T-cell (primary cell): ENCODE results near the gene P2RY11. TPM values are rescaled to one million over a fixed set of nuclear protein-coding genes. Genes with fewer than 3 reads are reported as not detected.

Experiments used
- ATAC-seq, 4 experiments: fragments of 200-7000 bp in 3 of 4; fragments of 150-1000 bp in 1 of 4; cut with Tn5 transposase; replicated peaks in 1 of 4; 1 replicate in 3 of 4; 2 replicates in 1 of 4; pipeline ENCODE4 v1.10.0; 2021; ENCODE audit warnings: moderate library complexity in 3 of 4, mild to moderate bottlenecking in 2 of 4, moderate number of reproducible peaks in 1 of 4
- CTCF ChIA-PET, 2 donors: fragments of 300-600 bp; sonication (Branson Sonifier 250); formaldehyde crosslinking; loops; one replicate each; lab custom pipeline; 2022; ENCODE audit warnings: antibody characterized with exemption in 2 of 2; lab: Charles Lee
- POLR2A ChIA-PET, 2 donors: fragments of 300-600 bp; sonication (Branson Sonifier 250); formaldehyde crosslinking; loops; one replicate each; lab custom pipeline; 2022; ENCODE audit warnings: antibody characterized with exemption in 2 of 2; lab: Charles Lee
- DNase-seq, 35 experiments: peaks; one replicate each; pipeline versions ENCODE4 v3.0.0 to v3.0.0-alpha.2; 2013 to 2023
- H3K27ac ChIP-seq: one replicate; pipeline ENCODE4 v1.5.1; 2013; ENCODE audit warnings: low read length
- H3K27me3 ChIP-seq, 2 experiments: replicated peaks in 1 of 2; 1 replicate in 1 of 2; 2 replicates in 1 of 2; pipeline versions ENCODE4 v1.6.1 to v1.7.0; 2013; ENCODE audit warnings: low read length in 1 of 2, mixed read lengths in 1 of 2; ENCODE audit not compliant: control insufficient read depth in 2 of 2, insufficient read depth in 2 of 2; ENCODE audit errors: extremely low read depth in 1 of 2
- H3K36me3 ChIP-seq, 2 donors: 1 replicate in 1 of 2; 2 replicates in 1 of 2; pipeline versions ENCODE4 v1.6.1 to v1.7.0; 2013; ENCODE audit warnings: low read length in 1 of 2; ENCODE audit not compliant: control insufficient read depth in 2 of 2, insufficient read depth in 1 of 2; ENCODE audit errors: extremely low read depth in 1 of 2
- H3K4me1 ChIP-seq, 2 experiments: 1 replicate in 1 of 2; 2 replicates in 1 of 2; pipeline versions ENCODE4 v1.6.1 to v1.7.0; 2013; ENCODE audit warnings: low read length in 2 of 2, mixed read lengths in 1 of 2; ENCODE audit not compliant: insufficient read depth in 2 of 2, control insufficient read depth in 1 of 2; ENCODE audit errors: extremely low read depth in 1 of 2
- H3K4me3 ChIP-seq, 2 donors: 1 replicate in 1 of 2; 2 replicates in 1 of 2; pipeline versions ENCODE4 v1.5.1 to v1.7.0; 2013; ENCODE audit warnings: mild to moderate bottlenecking in 2 of 2, low read length in 1 of 2, moderate library complexity in 1 of 2; ENCODE audit not compliant: control insufficient read depth in 1 of 2; ENCODE audit errors: extremely low read depth in 1 of 2
- H3K9me3 ChIP-seq: 2 replicates; pipeline ENCODE4 v1.7.0; 2013
- H3K27ac Mint-ChIP-seq, 2 donors: one replicate each; pipeline ENCODE4 v1.8.0; 2020 to 2021; ENCODE audit warnings: mild to moderate bottlenecking in 2 of 2, mixed read lengths in 2 of 2
- H3K27me3 Mint-ChIP-seq, 2 donors: one replicate each; pipeline ENCODE4 v1.8.0; 2021 to 2022; ENCODE audit warnings: mixed read lengths in 2 of 2
- H3K36me3 Mint-ChIP-seq: one replicate; pipeline ENCODE4 v1.8.0; 2021; ENCODE audit warnings: mixed read lengths
- H3K4me1 Mint-ChIP-seq, 3 donors: one replicate each; pipeline ENCODE4 v1.8.0; 2020 to 2022; ENCODE audit warnings: mixed read lengths in 3 of 3, mild to moderate bottlenecking in 1 of 3
- H3K4me3 Mint-ChIP-seq, 3 donors: one replicate each; pipeline ENCODE4 v1.8.0; 2020 to 2022; ENCODE audit warnings: mild to moderate bottlenecking in 3 of 3, mixed read lengths in 3 of 3, moderate library complexity in 3 of 3
- H3K9me3 Mint-ChIP-seq, 3 donors: one replicate each; pipeline ENCODE4 v1.8.0; 2020 to 2022; ENCODE audit warnings: mixed read lengths in 3 of 3
- WGBS: methylation state at CpG from one replicate; pipeline ENCODE4 v1.1.5; 2013; ENCODE audit warnings: missing lambda C conversion rate; ENCODE audit not compliant: insufficient coverage; 5-methylcytosine and 5-hydroxymethylcytosine counted together
- total RNA-seq, 35 experiments: library from RNA in 6 of 35; stranded (reverse) in 6 of 35; fragments of 120-200 nt in 1 of 35; gene quantifications; one replicate each; pipeline versions ENCODE4 v1.2.1 to v1.2.4 and lab custom pipeline; 2013 to 2026

P2RY11 gene
- total RNA-seq, 5 donors from 2014 or later (not counting 1 experiment from before 2014, with no cell fraction given): 58.8 to 75.2 (median 61.7) TPM

DNA sequence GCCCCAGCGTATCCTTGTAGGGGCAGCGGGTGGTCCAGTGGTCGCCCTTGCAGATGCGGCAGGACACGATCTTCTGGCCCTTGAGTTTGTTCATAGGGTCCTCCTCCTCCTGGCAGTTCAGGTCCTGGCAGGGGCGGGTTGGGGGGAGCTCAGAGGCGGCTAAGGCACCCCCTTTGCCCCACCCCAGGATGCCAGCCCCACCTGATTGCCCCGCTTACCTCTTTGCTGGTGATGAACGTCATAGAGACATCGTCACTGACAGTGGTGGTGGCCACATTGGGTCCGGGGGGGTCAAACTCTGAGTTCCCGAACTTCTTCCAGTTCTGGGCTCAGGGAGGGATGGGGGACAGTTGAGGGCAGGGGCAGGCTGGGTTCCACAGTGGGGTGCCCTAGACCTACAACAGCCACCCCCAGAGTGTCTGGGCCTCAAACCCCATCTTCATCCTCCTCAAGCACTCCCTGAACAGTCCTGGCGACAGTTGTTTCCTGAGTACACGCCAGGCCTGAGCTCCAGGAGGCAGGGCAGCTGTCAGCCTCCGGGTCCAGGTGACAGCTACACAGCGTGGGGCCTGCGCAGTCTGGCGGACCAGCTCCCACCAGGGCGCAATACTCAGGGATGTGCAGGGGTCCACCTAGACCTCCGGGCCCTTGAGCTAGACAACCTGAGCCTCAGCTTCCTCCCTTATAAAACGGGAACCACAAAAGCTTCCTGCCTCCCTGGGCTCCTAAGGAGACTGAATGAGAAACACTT lies 5.5 kb downstream of the P2RY11 start:
- H3K9me3 Mint-ChIP-seq: no peaks in the 10 kb centered on the region
- H3K36me3 Mint-ChIP-seq: peaks cover 23% of the 10 kb centered on the region
- Histone ChIP-seq H3K9me3 (no peaks in the 10 kb centered on the region), H3K27me3 (no peaks in the 10 kb centered on the region), H3K36me3 (peaks cover 20 to 51% of the 10 kb centered on the region in 2 donors), H3K27ac (no peak overlapping the region), H3K4me3 (no peak overlapping the region), H3K4me1 (peaks cover 12 to 79% of the 10 kb centered on the region in 2 experiments)
- no peaks in the 10 kb centered on the region for H3K27me3 Mint-ChIP-seq
- 91% methylated on average over 14 of the region's 21 CpGs for WGBS
- POLR2A ChIA-PET: no interaction called here
- CTCF ChIA-PET: interaction anchor here (0.6 to 2.1 kb wide), 5 partner anchors 9 to 142 kb away, joined by 3 to 5 read pairs (median 3); partner anchors contain the start of gene PPAN (in 1 of the 2)
- no peak for DNase-seq
- H3K4me3 Mint-ChIP-seq: peak overlapping the region in 1 of 3 donors; percentile 18
- H3K27ac Mint-ChIP-seq: peak overlapping the region in 1 of 2 donors; percentile 48
- no peak for ATAC-seq
- peaks cover 35 to 51% (median 44%) of the 10 kb centered on the region in 3 donors for H3K4me1 Mint-ChIP-seq

DNA sequence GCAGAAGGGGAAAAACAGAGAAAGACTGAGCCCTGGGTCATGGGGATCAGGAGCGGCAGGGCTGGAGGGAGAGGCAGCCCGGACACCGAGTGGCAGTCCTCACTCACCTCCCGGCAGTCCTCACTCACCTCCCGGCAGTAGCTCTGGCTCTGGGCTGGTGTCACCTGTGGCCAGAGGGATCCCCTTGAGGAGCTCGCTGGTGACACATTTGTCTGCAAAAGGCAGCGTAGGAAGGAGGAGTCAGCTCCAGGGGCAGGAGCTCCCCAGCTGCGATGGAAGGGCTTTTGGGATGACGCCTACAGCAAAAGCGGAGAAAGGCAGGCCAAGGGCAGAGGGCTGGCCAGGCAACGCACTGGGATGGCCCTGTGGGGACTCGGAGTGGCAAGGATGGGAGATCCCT lies 7.5 kb downstream of the P2RY11 start:
- H3K27me3 Mint-ChIP-seq: no peaks in the 10 kb centered on the region
- peaks cover 18 to 48% of the 10 kb centered on the region in 2 donors for H3K36me3 ChIP-seq
- CTCF ChIA-PET: interaction anchor here in 1 of 2 donors (0.7 kb wide), 1 partner anchor 15 kb away, joined by 3 read pairs; no protein-coding TSS in a partner anchor
- H3K27ac Mint-ChIP-seq: peak overlapping the region; percentile 87 to 92
- DNase-seq (no peak), ATAC-seq (no peak)
- H3K9me3 ChIP-seq: no peaks in the 10 kb centered on the region
- H3K4me3 Mint-ChIP-seq: peak overlapping the region; percentile 89 to 91 (median 90)
- H3K36me3 Mint-ChIP-seq: peaks cover 23% of the 10 kb centered on the region
- peak overlapping the region; percentile 72 to 97 for H3K4me3 ChIP-seq
- WGBS: 54% methylated on average over 11 of the region's 12 CpGs
- peak overlapping the region; percentile 25 for H3K27ac ChIP-seq
- POLR2A ChIA-PET: no interaction called here
- no peaks in the 10 kb centered on the region for H3K27me3 ChIP-seq
- H3K4me1 ChIP-seq: peaks cover 10 to 60% of the 10 kb centered on the region in 2 experiments
- no peaks in the 10 kb centered on the region for H3K9me3 Mint-ChIP-seq
- H3K4me1 Mint-ChIP-seq: peaks cover 22 to 32% (median 30%) of the 10 kb centered on the region in 3 donors

DNA sequence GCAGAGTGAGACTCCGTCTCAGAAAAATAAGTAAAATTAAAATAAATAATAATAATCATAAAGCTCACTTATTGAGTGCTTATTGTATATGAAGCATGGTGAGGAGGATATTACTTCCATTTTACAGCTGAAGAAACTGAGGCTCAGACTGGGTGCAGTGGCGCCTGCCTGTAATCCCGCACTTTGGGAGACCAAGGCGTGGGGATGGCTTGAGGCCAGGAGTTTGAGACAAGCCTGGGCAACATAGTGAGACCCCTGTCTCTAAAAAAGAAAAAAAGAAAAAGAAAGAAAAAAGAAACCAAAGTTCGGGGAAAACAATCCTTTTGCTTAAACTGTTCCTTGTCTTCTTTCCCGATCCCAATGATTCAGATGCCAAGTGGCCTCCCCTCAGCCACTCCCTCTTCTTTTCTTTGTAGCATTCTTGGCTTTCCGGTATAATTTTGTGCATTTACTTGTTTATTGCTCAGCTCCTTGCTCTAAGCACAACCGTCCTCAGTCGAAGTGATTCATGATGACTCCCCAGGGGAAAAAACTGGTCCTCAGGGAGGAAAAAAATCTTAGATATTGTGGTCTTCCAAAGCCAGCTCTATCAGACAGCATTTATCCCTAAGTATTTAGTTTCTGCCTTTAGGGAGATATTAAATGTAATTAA lies 9.2 kb downstream of the P2RY11 start:
- Mint-ChIP-seq H3K4me3 (peak overlapping the region in 1 of 3 donors; percentile 28), H3K27ac (no peak overlapping the region), H3K27me3 (no peaks in the 10 kb centered on the region), H3K36me3 (peaks cover 18% of the 10 kb centered on the region), H3K4me1 (peaks cover 22 to 29% (median 28%) of the 10 kb centered on the region in 3 donors), H3K9me3 (no peaks in the 10 kb centered on the region)
- Histone ChIP-seq H3K9me3 (no peaks in the 10 kb centered on the region), H3K4me3 (no peak overlapping the region), H3K27ac (no peak overlapping the region), H3K27me3 (no peaks in the 10 kb centered on the region), H3K4me1 (peaks cover 10 to 45% of the 10 kb centered on the region in 2 experiments), H3K36me3 (peaks cover 17 to 33% of the 10 kb centered on the region in 2 donors)
- 96% methylated on average over 5 of the region's 9 CpGs for WGBS
- no peak for ATAC-seq
- CTCF ChIA-PET: interaction anchor here (0.5 to 1.1 kb wide), 5 partner anchors 17 to 750 kb away, joined by 3 to 8 read pairs (median 4); no protein-coding TSS in a partner anchor
- DNase-seq: no peak
- POLR2A ChIA-PET: interaction anchor here (0.5 to 0.7 kb wide), 2 partner anchors 18 to 1426 kb away, joined by 3 to 5 read pairs; no protein-coding TSS in a partner anchor

DNA sequence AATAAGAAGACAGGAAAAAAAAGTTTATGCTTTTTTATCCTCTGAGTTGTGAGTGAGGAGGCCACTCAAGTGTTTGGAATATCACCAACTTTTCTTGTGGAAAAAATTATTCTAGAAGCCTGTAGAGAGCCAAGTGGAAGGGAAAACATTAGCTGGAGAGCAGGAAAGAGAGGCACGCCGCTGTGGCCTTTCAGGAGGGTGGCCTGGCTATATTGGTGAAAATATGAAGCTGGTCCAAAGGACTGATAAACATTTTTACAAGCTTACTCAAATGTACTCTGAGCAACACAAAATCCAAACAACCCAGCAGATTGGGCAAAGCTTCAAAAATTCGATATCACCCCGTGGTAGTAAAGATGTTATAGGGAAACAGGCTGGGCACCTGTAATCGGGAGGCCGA lies 10.6 kb downstream of the P2RY11 start:
- no peak overlapping the region for H3K4me3 Mint-ChIP-seq
- H3K27ac ChIP-seq: no peak overlapping the region
- no peak overlapping the region for H3K4me3 ChIP-seq
- no peaks in the 10 kb centered on the region for H3K27me3 ChIP-seq
- no CpG with 5 or more reads among the region's 6 CpGs for WGBS
- H3K27ac Mint-ChIP-seq: no peak overlapping the region
- H3K9me3 Mint-ChIP-seq: no peaks in the 10 kb centered on the region
- peaks cover 4 to 24% of the 10 kb centered on the region in 2 donors for H3K36me3 ChIP-seq
- H3K36me3 Mint-ChIP-seq: peaks cover 7% of the 10 kb centered on the region
- no peaks in the 10 kb centered on the region for H3K27me3 Mint-ChIP-seq
- ChIA-PET POLR2A (no interaction called here), CTCF (interaction anchor here (0.6 to 0.8 kb wide), 5 partner anchors 21 to 965 kb away, joined by 3 to 12 read pairs (median 6); no protein-coding TSS in a partner anchor)
- H3K4me1 Mint-ChIP-seq: peaks cover 12 to 22% (median 21%) of the 10 kb centered on the region in 3 donors
- ATAC-seq: no peak
- H3K9me3 ChIP-seq: no peaks in the 10 kb centered on the region
- no peak for DNase-seq
- H3K4me1 ChIP-seq: peaks cover 10 to 31% of the 10 kb centered on the region in 2 experiments

DNA sequence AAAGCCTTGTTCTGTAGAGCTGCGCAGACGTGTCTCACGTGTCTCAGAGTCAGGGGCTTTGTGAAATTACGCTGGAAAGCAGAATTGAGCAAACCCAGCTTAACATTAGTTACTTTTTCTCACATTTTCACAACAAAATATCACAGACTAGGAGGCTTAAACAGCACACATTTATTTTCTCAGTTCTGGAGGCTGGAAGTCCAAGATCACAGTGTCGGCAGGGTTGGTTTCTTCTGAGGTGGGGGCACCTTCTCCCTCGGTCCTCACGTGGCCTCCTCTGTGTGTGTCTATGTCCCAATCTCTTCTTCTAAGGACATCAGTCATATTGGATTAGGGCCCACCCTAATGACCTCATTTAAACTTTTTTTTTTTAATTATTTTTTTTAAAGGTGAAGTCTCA lies 12.9 kb downstream of the P2RY11 start:
- ChIA-PET CTCF (no interaction called here), POLR2A (interaction anchor here in 1 of 2 donors (0.6 kb wide), 1 partner anchor 58 kb away, joined by 3 read pairs; no protein-coding TSS in a partner anchor)
- Histone ChIP-seq H3K9me3 (no peaks in the 10 kb centered on the region), H3K27ac (no peak overlapping the region), H3K4me3 (no peak overlapping the region), H3K27me3 (no peaks in the 10 kb centered on the region), H3K36me3 (peaks cover 4 to 8% of the 10 kb centered on the region in 2 donors), H3K4me1 (peaks cover 0 to 8% of the 10 kb centered on the region in 2 experiments)
- Mint-ChIP-seq H3K4me3 (no peak overlapping the region), H3K27me3 (no peaks in the 10 kb centered on the region), H3K36me3 (peaks cover 4% of the 10 kb centered on the region), H3K27ac (no peak overlapping the region), H3K9me3 (no peaks in the 10 kb centered on the region), H3K4me1 (peaks cover 6 to 9% (median 8%) of the 10 kb centered on the region in 3 donors)
- no peak for ATAC-seq
- no peak for DNase-seq
- WGBS: 85% methylated on average over 3 of the region's 7 CpGs

DNA sequence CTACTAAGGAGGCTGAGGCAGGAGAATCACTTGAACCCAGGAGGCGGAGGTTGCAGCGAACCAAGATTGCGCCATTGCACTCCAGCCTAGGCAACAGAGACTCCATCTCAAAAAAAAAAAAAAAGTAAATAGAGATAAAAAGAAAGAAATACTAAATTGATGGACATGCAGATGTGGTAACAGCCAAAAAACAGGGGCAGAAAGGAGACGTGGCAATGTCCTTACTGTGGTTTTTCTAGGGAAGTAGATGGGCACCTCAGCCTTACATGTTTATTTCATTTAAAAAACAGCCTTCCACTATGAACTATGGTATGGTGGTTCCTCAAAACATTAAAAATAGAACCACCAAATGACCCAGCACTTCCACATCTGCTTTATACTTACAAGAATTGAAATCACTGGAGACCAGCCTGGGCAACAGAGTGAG lies 14.7 kb downstream of the P2RY11 start:
- ATAC-seq (no peak), DNase-seq (no peak)
- no peaks in the 10 kb centered on the region for H3K9me3 ChIP-seq
- H3K27me3 ChIP-seq: no peaks in the 10 kb centered on the region
- POLR2A ChIA-PET: no interaction called here
- Mint-ChIP-seq H3K4me1 (no peaks in the 10 kb centered on the region), H3K36me3 (peaks cover 8% of the 10 kb centered on the region), H3K9me3 (no peaks in the 10 kb centered on the region), H3K27me3 (no peaks in the 10 kb centered on the region), H3K4me3 (no peak overlapping the region), H3K27ac (no peak overlapping the region)
- H3K36me3 ChIP-seq: peaks cover 7 to 12% of the 10 kb centered on the region in 2 donors
- no CpG with 5 or more reads among the region's 4 CpGs for WGBS
- H3K4me1 ChIP-seq: no peaks in the 10 kb centered on the region
- CTCF ChIA-PET: no interaction called here
- no peak overlapping the region for H3K4me3 ChIP-seq
- no peak overlapping the region for H3K27ac ChIP-seq
